HT-29 (cell line): Measurements from ENCODE around the gene CPT1A. TPM values are rescaled to one million over a fixed set of nuclear protein-coding genes. Genes with fewer than 3 reads are reported as not detected.

Experiments
- DNase-seq: peaks from one replicate; pipeline ENCODE4 v3.0.0-alpha.2; 2015; ENCODE audit warnings: low spot score
- total RNA-seq: library from RNA; depleted of rRNA; stranded (reverse); fragments of >200 nt; shearing (Covaris generic); gene quantifications from 2 replicates; pipeline ENCODE4 v1.2.3, GENCODE V29; 2014; rRNA removed

CPT1A gene
- total RNA-seq, 1 experiment from 2014 or later, result 25.4 TPM

- no peak for DNase-seq
These were observed 131.3 kb downstream of the CPT1A start for GRCh38 chr11:68710409-68710808.

- no peak for DNase-seq
These were observed 132.7 kb downstream of the CPT1A start for GRCh38 chr11:68709062-68709461.

GRCh38 chr11:68707527-68707926 is 134.2 kb downstream of the CPT1A start:
- no peak for DNase-seq

DNA sequence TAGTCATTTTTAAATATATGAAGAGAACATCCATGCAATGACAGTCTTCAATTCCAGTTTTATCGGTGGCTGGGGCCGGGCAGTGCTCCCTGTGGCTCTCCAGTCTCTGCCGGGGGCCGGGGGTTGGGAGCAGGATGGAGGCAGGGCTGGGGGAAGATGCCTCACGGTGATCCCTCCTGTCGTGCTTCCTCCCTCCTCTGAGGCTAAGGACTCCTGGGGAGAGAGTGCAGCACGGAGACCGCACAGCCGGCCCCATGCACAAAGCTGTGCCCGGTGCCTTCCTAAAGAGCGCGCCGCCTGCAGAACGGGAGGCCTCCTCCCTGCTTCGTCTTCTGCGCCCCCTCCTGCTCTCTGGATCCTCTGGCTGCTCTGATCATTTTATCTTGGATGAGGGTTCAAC is 136.8 kb downstream of the CPT1A start:
- no peak for DNase-seq

Other genes starting within 250 kb of the CPT1A start
- not detected in 2 replicates for gene GAL, start 157.4 kb downstream of the CPT1A start, total RNA-seq
- 26.3 and 31.7 TPM in 2 replicates for gene TESMIN, start 90.4 kb downstream of the CPT1A start, total RNA-seq
- 128 and 129 TPM in 2 replicates for gene MRPL21, start 61.9 kb upstream of the CPT1A start, total RNA-seq
- gene IGHMBP2, start 62.0 kb upstream of the CPT1A start, total RNA-seq, result 20.4 and 22.0 TPM in 2 replicates
- gene MRGPRD, start 139.1 kb upstream of the CPT1A start, total RNA-seq, result not detected in 2 replicates
- gene MRGPRF, start 171.3 kb upstream of the CPT1A start, total RNA-seq, result 0.05 TPM in 2 replicates
- gene TPCN2, start 207.0 kb upstream of the CPT1A start, total RNA-seq, result 21.9 and 25.1 TPM in 2 replicates